Fibroblast of the conjunctiva (primary cell): ENCODE results near the gene SPON2.

Experiments used
- DNase-seq: peaks from one replicate; pipeline ENCODE4 v3.0.0-alpha.2; 2010; ENCODE audit warnings: low read depth

Gene SPON2

DNA sequence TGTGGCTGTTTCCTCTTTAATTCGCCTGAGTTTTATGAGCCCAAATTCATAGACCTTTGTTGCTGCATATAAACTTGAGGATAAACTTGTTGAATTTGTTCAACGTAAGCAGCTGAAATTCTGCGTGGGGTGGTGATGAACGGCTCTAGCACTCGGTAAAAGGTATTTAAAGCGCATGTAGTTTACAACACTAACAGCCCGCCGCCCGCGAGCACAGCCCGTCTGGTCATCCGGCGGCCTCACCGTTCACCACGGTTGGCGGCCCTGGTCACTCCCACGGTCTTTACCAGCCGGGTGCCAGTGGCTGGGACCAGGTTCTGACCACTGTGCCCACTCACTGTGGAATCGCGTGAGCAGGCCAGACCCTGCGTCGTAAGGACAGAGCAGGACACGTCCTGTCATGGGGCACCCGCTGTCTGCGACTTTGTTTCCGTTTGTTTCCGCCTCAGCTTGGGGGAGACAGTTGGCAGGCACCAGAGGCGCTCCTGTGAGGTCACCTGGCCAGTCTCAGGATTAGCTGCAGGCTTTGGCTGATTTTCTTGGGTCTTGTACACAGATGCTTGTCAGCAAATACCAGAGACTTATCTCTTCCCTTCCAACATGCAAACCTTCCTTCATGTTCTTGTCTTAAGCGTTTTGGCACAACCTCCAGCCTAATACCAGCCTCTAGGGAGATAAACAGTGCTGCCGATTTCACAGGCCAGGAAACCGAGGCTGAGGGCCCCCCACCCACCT is 36.8 kb upstream of the SPON2 start:
- DNase-seq: no peak

DNA sequence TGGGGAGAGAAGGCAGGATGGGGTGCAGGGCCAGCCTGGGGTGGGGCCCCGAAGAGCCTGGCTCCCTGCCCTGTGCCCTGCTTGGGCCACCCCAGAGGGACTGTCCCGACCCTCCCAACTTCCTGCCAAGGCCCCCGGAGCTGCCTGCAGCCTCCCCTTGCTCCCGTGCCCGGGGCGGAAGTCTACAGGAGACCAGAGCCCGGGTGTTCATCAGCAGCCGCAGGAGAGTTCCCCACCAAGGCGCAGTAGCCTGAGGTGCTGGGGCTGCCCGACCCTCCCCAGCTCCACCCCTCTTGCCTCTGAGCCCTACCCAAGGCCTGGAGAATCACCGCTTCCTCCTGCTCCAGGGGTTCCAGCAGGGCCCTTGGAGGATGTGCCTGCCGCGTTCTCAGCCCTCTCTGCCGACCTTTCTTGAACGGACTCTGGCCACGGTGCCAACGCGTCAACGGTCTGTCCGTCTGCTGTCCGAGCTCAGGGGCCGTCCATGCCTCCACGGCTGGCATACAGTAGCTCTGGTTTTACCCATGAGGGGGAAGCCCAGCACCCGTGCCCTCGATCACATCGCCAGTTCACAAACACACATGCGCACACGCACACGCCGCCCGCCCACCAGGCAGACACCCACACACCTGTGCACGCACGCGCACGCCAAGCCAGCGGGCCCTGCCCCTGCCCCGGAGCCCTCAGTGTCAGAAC is 36.0 kb upstream of the SPON2 start:
- DNase-seq: no peak

DNA sequence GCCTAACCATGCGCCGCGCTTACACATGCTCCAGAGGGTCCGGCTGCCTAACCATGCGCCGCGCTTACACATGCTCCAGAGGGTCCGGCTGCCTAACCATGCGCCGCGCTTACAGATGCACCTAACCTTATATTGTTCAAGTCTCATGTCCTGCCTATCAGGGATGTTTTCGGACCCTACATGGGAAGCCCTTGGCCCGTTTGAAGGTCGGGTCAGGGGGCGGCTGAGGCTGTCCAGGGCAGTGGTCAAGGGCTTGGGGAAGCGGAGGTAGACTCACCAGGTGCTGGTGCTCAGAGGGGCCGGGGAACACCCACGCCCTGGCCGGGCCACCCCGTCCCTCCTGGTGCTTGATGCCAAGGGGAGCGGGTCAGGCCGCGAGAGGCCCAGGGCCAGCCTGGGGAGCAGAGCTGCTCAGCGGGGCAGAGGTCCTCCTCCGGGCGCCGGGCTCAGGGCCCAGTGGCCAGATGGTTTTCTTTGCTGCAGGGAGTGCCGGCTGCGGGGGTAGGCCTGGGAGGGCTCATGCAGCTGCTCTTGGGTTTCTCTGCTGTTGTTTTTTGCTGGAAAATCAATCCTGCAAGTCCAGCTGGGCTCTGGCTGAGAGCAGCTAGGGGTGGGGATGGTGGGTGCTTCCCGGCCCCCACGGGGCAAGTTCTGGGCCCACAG is 35.4 kb upstream of the SPON2 start:
- DNase-seq: peak; percentile 76

DNA sequence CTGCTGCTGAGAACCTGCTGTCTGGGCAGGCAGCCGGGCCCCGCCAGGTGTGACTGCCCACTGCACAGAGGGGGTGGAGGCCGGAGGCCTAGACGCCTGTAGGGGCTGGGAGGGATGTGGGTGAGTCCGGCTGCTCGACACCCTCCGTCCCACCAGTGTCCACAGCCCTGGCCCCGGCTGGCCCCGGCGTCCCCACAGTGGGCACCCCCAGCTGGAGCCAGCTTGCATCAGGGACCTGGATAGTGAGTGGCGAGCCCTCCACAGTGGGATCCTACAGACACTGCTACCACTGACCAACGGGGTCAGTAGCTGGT is 34.7 kb upstream of the SPON2 start:
- DNase-seq: no peak

DNA sequence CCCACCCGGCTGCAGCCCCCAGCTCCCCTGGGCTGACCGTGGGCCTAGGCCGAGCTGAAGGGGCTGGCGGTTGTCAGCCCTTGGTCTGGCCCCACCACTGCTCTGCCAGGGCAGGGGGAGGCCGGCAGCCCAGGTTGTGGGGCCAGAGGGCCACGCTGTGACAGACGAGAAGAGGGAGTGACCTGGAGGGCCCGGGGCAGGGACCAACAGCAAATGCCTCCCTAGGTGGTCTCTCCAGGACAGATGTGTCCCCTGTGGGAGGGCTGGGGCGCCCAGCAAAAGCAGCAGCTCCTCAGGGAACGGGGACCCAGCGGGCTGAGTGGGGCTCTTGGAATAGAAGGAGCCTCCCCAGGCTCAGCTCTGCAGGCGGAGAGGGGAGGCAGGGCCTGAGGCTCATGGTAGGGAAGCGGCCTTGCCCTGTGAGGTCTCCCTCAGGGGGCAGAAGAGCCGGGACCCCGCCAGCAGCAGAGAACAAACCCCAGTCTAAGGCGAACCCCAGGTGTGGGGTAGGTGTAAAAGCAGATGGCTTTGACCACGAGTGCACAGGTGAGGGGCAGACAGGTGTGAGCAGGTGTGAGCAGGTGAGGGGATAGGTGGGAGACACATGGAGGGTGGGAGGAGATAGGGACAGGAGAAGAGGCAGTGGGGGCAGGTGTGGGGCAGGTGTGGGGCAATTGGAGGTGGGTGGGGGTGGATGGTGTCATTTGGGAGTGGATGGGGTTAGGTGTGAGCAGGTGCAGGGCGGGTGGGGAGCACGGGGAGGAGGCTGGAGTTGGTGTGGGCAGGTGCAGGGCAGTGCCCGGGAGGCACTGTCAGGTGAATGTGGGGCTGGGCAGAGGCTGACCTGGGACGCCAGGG is 34.1 kb upstream of the SPON2 start:
- DNase-seq: no peak

DNA sequence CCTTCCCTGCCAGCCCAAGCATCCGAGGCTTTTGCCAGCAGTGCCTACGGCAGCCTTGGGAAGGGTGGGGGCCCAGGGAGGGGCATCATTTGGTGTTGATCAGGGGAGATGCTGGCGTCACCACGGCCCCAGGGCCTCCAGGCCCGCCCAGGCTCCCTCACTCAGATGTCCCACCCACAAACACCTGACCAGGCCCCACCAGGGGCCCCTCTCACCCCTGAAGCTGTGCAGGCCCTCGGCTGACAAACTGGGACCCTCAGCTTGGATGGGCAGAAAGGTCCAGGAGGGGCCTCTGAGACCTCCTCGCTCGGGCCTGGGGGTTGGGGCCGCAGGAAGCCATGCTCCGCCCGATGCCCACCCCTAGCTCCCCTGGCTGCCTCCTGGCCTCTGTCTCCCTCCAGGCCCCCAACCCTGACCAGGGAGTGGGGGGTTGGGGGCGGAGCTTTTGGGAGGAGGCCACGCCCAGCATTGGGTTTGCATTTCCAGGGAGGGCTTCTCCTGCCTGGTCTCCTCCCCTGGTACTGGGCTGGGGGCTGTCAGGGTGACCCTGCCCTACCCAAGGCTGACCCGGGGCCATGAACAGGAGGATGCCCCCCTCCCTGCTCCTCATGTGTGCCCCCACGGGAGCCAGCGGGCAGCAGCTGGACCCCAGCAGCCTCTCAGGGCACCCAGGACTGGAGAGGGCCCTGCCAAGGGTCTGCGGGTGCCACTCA is 33.4 kb upstream of the SPON2 start:
- DNase-seq: no peak

DNA sequence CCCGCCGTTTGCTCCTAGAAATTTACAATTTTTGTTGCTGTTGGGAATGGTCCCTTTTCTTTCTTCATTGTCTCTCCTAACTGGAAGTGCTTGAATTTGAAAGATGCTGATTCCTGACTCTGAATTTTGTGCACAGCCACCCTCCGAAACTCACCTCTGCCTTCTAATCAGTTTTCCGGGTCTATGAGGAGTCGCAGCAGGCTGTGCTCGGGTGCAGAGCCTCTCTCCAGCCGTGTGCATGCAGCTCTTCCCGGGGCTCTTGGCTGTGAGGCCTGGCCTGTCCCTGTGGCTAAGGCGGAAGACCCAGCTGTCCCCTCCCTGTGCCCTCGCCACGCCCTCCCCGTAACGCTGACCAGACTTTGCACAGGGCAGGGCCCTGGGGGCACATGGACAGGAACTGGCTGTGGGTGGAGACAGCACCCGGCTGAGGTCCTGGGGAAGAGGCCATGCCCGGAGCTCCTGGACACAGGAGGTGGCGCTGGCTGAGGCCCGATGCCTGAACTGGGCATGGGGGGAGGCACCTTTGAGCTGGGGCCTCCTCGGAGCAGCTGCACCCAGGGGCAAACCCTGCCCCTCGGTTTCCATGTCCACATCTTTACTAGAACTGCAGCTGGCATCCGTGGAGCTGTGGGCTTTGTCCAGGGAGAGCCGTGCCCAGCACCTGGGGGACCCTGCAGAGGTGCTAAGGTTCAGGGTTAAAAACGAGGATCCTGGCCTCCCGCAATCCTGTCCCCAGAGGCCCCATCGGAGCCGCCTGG is 32.6 kb upstream of the SPON2 start:
- DNase-seq: no peak

DNA sequence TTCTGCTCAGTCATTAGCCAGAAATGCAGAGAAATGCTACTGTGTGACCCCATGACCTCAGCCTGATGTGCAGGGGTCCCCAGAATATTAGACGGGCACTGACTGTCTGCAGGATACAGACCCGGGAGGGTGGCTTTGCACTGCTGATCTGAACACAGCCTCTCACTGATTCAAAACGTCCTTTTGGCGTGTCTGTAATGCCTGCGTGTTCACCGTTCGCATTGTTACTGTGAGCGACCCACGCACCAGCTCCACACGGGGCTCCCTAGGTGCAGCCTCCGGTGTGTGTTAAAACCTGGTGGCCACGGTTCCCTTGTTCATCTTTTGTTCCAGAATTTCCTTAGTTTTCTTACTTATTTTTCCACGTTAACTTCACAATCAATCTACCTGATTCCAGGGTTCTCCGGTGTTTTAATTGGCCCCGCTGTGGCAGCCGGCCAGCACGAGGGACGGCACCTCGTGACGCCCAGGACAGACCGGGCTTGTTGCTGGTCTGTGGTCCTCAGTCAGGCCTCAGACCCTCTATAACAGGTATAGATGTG is 32.0 kb upstream of the SPON2 start:
- DNase-seq: no peak

DNA sequence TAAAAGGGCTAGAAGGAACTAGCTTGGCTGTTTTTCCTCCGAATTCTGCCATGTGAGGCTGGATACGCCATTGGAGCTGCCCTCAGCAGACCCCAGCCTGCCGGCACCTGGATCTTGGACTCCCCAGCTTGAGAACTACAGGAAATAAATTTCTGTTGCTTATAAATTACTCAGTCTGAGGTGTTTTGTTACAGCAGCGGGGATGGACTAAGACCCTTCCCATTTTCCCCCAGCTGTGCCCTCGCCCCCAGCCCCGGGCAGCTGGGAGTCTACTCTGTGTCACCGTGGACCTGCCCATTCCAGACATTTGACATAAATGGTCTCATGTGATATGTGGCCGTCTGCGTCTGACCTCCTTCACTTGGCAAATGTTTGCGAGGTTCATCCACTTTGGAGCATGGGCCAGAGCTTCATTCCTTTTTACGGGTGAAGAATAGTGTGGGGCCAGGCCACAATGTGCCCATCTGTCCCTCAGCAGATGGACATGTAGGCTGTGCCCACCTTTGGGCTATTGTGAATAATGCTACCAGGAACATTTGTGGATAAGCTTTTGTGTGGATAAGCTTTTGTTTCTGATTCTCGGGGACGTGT is 30.7 kb upstream of the SPON2 start:
- DNase-seq: no peak

DNA sequence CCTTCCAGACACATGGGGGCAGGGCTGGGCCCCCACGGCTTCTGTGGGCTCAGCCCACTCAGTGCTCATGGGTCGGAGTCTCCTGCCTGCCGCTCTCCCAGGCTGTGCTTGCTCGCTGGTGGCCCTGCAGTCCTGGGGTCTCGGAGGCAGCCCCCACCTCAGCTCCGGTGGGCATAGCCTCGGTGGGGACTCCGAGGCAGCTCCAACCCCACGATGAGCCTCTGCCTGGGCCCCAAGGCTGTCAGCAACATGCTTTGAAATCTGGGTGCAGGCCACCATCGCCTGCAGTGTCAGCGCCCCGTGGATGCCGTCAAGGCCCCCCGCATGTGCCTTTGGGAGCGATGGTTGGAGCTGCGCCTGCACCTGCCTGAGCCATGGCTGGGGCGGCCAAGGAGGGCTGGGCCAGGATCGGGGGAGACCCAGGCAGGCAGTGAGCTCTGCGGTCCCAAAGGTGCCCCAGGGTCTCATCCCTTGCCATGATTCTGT is 30.2 kb upstream of the SPON2 start:
- DNase-seq: no peak

DNA sequence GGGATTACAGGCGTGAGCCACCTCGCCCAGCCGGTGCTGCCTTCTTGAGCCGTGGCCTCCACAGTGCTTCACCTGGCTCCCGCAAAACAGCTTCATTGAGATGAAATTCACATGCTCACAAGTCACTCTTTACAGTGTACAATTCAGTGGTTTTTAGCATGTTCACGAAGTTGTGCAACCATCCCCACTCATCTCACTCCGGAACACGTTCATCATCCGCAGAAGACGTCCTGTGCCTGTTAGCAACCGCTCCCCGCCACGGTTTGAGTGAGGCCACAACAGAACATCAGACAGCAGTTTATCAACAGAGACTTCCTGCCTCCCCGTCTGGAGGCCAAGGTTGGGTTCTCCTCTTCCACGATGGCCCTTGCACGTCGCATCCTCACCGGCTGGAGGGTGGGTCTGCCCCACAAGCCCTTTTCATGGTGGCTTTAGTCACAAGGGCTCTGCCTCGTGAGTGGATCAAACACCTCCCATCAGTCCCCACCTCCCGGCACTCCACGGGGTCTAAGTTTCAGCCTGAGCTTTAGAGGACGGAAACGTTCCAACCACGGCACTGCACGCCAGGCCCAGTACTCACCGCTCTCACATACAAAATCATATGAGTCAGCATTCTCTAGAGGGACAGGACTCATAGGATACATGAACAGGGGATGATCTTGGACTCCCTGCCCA is 29.6 kb upstream of the SPON2 start:
- no peak for DNase-seq

DNA sequence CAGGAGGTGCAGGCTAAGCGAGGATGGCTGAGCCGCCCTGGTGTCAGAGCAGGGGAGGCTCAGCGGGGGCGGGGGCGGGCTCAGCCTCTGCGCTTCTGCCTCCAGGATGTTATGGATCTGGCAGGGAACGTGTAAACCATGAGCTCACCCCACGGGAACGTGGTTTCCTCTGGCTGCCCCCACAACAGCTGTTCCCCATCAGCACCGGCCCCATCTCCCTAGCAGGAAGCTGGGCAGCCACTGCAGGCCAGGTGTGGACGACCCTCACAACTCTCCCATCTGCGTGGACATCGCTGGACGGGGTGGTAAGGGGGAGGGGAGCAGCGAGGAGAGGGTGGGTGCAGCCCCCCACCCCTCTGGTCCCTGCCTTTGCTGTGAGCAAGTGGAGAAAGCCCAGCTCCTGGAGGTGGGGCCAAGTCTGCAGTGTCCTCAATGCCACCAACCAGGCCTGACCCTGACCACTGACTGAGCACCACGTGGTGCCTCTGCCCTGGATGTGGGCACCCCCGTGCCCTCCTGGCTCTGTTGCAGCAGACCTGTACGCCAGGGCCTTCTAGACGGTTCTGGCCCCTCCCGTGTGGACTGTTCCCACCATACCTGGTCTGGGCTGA is 28.1 kb upstream of the SPON2 start:
- DNase-seq: peak; percentile 60

DNA sequence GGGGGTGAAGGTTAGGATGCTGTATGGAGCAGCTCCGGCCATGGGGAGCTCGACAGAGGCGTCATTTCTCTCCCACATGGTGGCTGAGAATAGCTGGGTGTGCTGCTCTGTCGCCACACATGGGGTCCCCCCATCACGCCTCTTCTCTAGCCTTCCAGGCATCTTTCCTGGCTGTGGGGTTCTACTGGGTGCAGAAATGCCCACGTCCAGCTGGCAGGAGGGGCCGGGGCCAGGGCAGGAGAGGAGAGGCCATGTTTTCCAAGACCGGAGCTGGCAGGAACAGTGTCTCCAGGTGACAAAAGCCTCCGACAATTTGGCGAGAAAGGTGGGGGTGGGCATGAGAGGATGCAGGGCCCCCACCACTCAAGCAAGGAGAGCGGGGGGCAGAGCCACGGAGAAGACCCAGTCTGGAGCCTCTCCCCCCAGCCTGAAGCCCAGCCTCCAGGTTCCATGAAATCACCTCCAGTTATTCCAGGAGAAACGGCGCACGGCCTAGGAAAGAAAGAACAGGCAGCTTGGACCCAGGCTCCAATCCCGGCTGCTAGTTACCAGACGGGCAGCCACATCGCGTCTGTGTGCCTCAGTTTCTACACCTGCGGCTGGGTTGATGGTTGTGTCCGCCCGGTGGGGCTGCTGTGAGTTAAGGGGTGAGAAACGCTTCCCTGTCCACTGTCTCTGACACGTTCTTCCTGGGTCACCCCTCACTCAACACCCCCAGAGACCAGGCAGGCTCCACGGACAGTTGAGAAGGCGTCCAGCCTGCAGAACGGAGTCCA is 27.4 kb upstream of the SPON2 start:
- no peak for DNase-seq

DNA sequence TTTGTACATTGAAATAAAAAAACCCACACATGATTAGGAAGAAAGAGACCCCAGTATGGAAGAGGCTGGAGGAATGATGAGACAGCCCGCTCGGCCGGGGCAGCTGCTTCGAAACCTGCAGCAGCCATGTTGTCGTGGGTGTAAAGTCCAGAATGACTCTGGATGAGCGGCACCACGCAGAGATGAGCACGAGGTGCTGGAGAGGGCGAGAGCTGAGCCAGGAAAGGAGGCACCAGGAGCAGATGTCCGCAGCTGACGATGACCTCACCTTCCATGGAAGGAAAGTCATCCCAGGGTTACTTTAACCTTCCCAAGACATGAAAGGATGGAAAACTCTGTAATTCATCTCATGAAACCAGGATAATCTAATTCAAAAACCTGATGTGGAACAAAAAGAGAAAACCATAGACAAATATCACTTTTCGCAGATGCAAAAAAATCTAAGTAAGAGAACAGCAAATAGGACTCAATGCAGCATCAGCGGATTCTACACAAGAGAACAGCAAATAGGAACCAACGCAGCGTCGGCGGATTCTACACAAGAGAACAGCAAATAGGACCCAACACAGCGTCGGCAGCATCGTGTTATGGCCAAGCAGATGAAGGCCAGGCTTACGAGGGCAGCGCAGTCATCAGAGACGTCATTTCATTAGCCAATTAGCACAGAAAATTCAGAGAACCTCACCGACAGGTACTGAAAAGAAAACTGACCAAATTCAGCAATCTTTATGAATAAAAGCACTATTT is 25.9 kb upstream of the SPON2 start:
- DNase-seq: no peak

DNA sequence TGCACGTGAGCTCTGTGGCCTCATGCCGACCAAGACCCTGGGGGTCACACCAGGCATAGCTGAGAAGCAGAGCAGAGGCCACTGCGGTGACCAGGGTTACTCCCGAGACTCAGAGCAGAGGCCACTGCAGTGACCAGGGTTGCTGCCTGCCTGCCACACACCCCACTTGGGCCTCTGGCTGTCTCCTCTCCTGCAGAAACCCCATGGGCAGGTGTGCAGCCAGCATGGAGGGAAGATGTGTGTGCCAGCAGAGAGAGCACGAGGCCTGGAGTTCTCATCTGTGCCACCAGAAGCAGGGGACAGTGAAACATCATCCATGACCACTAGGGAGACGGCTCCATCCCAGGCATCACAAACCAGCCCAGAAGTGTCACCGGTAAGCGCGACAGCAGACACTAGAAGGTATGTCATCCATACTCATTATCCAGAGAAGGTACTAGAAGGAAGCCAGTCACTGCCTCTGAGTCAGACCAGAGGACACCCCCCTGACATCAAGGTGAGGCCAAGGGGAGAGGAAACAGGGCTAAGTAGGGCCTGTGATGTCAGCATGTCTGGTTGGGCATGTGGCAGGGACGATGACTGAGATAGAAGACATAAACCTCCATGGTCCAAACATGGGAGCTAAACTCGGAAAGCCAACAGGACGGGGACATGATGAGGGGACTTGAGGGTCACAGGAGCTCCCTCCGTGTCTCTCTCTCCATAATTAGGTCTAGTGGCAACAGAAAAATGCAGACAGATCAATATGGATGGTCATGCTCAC is 24.2 kb upstream of the SPON2 start:
- no peak for DNase-seq

DNA sequence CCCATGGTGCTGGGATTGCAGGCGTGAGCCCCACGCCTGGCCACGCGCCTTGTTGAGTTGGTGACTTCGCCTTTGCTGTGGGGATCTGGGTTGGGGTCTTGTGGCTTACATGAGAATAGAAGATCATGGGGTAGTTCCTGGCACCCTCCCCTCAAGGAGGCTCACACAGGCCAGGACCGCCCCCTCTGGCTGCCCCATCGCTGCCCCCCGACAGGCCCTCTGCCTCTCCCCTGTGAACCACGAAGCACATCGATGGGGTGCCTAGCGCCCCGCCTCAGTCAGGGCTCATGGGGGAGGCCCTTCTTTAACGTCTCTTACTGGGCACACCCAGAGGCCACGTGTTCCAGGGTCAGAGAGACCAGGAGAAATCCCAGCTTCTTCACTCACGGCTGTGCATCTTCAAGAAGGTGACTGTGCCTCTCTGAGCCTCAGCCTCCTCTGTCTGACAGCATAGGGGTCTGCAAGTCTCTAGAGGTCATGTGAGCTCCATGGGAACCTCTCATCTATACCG is 23.6 kb upstream of the SPON2 start:
- no peak for DNase-seq
